Activated gamma-delta T cell treated with Interleukin-2 at 50 U/mL for 16 hours (primary cell): Measurements from ENCODE around the gene WDR70.
A peak's percentile ranks its signal among the peaks of the same experiment; 100 is the strongest.
"Not testable (repeated sequence)": the region's sequence is repeated elsewhere in the genome, so short reads cannot be mapped to it uniquely, and the experiment has no call there.

Experiments
- DNase-seq: peaks from one replicate; pipeline ENCODE4 v3.0.0-alpha.2; 2020

WDR70 gene

GRCh38 chr5:37654566-37654965 is 275.4 kb downstream of the WDR70 start:
- not testable (repeated sequence) for DNase-seq

GRCh38 chr5:37657046-37657445 is 277.9 kb downstream of the WDR70 start:
- no peak for DNase-seq

- no peak for DNase-seq
These were observed 279.3 kb downstream of the WDR70 start for GRCh38 chr5:37658440-37658839.

GRCh38 chr5:37660319-37660718 is 281.2 kb downstream of the WDR70 start:
- no peak for DNase-seq

GRCh38 chr5:37661227-37661920 is 282.3 kb downstream of the WDR70 start:
- no peak for DNase-seq

GRCh38 chr5:37661951-37662350 is 282.8 kb downstream of the WDR70 start:
- no peak for DNase-seq

- no peak for DNase-seq
These were observed 283.2 kb downstream of the WDR70 start for GRCh38 chr5:37662362-37662761.

- no peak for DNase-seq
These were observed 283.8 kb downstream of the WDR70 start for GRCh38 chr5:37662789-37663485.

- DNase-seq, result no peak
These were observed 284.4 kb downstream of the WDR70 start for GRCh38 chr5:37663538-37663937.

- no peak for DNase-seq
These were observed 285.4 kb downstream of the WDR70 start for GRCh38 chr5:37664551-37664950.

- DNase-seq, result no peak
These were observed 286.2 kb downstream of the WDR70 start for GRCh38 chr5:37665272-37665671.

GRCh38 chr5:37665889-37666288 is 286.8 kb downstream of the WDR70 start:
- DNase-seq, result no peak

GRCh38 chr5:37667430-37667829 is 288.3 kb downstream of the WDR70 start:
- DNase-seq, result no peak

GRCh38 chr5:37667846-37668245 is 288.7 kb downstream of the WDR70 start:
- no peak for DNase-seq

- no peak for DNase-seq
These were observed 289.5 kb downstream of the WDR70 start for GRCh38 chr5:37668524-37669047.

GRCh38 chr5:37672118-37672588 is 293.0 kb downstream of the WDR70 start:
- peak; percentile 4 for DNase-seq

- not testable (repeated sequence) for DNase-seq
These were observed 295.2 kb downstream of the WDR70 start for GRCh38 chr5:37674361-37674760.

- not testable (repeated sequence) for DNase-seq
These were observed 300.2 kb downstream of the WDR70 start for GRCh38 chr5:37679326-37679725.

GRCh38 chr5:37679903-37680302 is 300.8 kb downstream of the WDR70 start:
- not testable (repeated sequence) for DNase-seq

GRCh38 chr5:37683072-37683471 is 304.0 kb downstream of the WDR70 start:
- no peak for DNase-seq

GRCh38 chr5:37685211-37685610 is 306.1 kb downstream of the WDR70 start:
- no peak for DNase-seq

GRCh38 chr5:37685816-37686215 is 306.7 kb downstream of the WDR70 start:
- no peak for DNase-seq

- DNase-seq, result not testable (repeated sequence)
These were observed 309.8 kb downstream of the WDR70 start for GRCh38 chr5:37688925-37689324.

- not testable (repeated sequence) for DNase-seq
These were observed 315.2 kb downstream of the WDR70 start for GRCh38 chr5:37694333-37694732.
